Ishikawa (cell line): ENCODE data around the gene UGT1A9.

Source experiments
- CEBPB ChIP-seq: IDR thresholded peaks from 2 replicates; pipeline ENCODE4 v1.6.1; 2012
- CREB1 ChIP-seq: IDR thresholded peaks from 2 replicates; pipeline ENCODE4 v1.6.1; 2012; ENCODE audit warnings: low read depth
- EGR1 ChIP-seq: IDR thresholded peaks from 2 replicates; pipeline ENCODE4 v1.6.1; 2012
- EP300 ChIP-seq: IDR thresholded peaks from 2 replicates; pipeline ENCODE4 v1.6.1; 2012; ENCODE audit warnings: borderline replicate concordance
- FOXM1 ChIP-seq: IDR thresholded peaks from 2 replicates; pipeline ENCODE4 v1.6.1; 2012; ENCODE audit warnings: low read depth, borderline replicate concordance
- NFIC ChIP-seq: IDR thresholded peaks from 2 replicates; pipeline ENCODE4 v1.6.1; 2012
- RAD21 ChIP-seq: IDR thresholded peaks from 2 replicates; pipeline ENCODE4 v1.6.1; 2012; ENCODE audit warnings: low read depth
- TAF1 ChIP-seq: IDR thresholded peaks from 2 replicates; pipeline ENCODE4 v1.6.1; 2012; ENCODE audit warnings: low read depth, mild to moderate bottlenecking
- TEAD4 ChIP-seq: IDR thresholded peaks from 2 replicates; pipeline ENCODE4 v1.6.1; 2012
- YY1 ChIP-seq: IDR thresholded peaks from 2 replicates; pipeline ENCODE4 v1.6.1; 2012; ENCODE audit warnings: low read depth
- TF ChIP-seq, protein P1 (sequence below): IDR thresholded peaks from 2 replicates; pipeline ENCODE4 v1.6.1; 2012
- TF ChIP-seq, protein P2 (sequence below): IDR thresholded peaks from 2 replicates; pipeline ENCODE4 v1.6.1; 2012; ENCODE audit warnings: low read depth, mild to moderate bottlenecking
- TF ChIP-seq, protein P3 (sequence below): IDR thresholded peaks from 2 replicates; pipeline ENCODE4 v1.6.1; 2012

DNA sequence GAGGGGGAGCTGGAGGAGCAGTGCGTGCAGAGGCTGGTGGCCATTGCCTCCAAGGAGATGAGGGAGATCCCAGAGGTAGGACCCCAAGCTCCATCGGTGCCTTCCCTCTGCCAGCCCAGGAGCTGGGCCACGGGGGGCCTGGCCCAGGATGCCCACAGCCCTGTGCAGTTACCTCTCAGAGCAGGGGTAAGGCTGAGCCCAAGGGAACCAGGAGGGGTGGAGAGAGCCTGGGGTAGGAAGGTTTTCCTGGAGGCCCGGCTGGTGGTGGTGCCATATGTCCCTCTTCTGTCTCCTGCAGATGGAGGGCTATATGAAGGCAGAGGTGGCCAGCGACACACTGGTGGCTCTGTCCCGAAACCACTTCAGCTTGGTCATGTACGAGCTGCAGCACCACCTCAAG lies 117.9 kb downstream of the UGT1A9 start:
- TF ChIP-seq, protein P1, sequence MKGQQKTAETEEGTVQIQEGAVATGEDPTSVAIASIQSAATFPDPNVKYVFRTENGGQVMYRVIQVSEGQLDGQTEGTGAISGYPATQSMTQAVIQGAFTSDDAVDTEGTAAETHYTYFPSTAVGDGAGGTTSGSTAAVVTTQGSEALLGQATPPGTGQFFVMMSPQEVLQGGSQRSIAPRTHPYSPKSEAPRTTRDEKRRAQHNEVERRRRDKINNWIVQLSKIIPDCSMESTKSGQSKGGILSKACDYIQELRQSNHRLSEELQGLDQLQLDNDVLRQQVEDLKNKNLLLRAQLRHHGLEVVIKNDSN, result no peak
- TF ChIP-seq EGR1, result no peak
- no peak for TF ChIP-seq FOXM1
- no peak for TF ChIP-seq RAD21
- TF ChIP-seq YY1, result no peak
- TF ChIP-seq CEBPB, result no peak
- TF ChIP-seq, protein P2, sequence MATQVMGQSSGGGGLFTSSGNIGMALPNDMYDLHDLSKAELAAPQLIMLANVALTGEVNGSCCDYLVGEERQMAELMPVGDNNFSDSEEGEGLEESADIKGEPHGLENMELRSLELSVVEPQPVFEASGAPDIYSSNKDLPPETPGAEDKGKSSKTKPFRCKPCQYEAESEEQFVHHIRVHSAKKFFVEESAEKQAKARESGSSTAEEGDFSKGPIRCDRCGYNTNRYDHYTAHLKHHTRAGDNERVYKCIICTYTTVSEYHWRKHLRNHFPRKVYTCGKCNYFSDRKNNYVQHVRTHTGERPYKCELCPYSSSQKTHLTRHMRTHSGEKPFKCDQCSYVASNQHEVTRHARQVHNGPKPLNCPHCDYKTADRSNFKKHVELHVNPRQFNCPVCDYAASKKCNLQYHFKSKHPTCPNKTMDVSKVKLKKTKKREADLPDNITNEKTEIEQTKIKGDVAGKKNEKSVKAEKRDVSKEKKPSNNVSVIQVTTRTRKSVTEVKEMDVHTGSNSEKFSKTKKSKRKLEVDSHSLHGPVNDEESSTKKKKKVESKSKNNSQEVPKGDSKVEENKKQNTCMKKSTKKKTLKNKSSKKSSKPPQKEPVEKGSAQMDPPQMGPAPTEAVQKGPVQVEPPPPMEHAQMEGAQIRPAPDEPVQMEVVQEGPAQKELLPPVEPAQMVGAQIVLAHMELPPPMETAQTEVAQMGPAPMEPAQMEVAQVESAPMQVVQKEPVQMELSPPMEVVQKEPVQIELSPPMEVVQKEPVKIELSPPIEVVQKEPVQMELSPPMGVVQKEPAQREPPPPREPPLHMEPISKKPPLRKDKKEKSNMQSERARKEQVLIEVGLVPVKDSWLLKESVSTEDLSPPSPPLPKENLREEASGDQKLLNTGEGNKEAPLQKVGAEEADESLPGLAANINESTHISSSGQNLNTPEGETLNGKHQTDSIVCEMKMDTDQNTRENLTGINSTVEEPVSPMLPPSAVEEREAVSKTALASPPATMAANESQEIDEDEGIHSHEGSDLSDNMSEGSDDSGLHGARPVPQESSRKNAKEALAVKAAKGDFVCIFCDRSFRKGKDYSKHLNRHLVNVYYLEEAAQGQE, result no peak
- TF ChIP-seq, protein P3, sequence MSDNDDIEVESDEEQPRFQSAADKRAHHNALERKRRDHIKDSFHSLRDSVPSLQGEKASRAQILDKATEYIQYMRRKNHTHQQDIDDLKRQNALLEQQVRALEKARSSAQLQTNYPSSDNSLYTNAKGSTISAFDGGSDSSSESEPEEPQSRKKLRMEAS, result no peak
- no peak for TF ChIP-seq TAF1
- TF ChIP-seq EP300, result no peak
- TF ChIP-seq NFIC, result no peak
- no peak for TF ChIP-seq TEAD4
- no peak for TF ChIP-seq CREB1
